NCI-H146 (cell line): Measurements from ENCODE around the gene CELF4.

Source experiments
- DNase-seq: peaks from one replicate; lab custom pipeline; 2025; lab: John Stamatoyannopoulos, UW

Gene CELF4

DNA sequence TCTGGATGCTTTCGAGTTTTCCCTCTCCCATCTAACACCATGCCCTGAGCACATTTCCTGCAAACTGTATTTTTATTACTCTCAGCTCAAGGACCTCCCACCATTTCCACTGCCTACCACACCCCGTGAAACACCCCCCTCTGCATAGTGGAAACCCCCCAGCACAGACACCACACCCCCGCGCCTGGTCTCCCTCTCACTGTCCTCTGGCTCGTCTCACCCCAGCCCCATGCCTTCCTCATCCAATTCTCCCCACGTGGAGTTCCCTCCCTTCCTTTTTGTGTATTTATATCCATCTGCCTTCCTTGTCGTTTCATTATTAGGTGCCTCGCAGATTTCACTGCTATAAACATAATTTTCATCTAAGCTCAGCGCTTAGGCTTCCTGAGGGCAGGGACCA, 307.5 kb downstream of the CELF4 start:
- no peak for DNase-seq

DNA sequence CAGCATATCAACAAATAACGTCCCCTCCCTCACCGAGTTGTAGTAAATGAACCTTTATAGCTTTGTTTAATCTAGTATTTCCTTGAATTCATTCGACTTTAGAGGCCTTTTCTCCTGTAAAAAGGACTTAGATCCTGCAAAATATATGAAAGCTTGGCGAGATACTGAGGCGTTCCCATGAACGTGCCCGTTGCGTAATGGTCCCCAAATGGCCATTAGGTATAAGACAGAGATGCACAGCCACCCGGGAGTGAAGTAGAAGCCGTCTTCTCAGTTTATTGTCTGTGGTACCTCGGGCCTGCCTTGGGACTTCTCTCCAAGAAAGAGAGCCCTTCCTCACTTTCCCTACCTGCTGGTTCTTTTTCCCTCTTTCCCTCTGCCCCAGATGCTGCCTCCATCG, 310.6 kb downstream of the CELF4 start:
- DNase-seq: no peak

DNA sequence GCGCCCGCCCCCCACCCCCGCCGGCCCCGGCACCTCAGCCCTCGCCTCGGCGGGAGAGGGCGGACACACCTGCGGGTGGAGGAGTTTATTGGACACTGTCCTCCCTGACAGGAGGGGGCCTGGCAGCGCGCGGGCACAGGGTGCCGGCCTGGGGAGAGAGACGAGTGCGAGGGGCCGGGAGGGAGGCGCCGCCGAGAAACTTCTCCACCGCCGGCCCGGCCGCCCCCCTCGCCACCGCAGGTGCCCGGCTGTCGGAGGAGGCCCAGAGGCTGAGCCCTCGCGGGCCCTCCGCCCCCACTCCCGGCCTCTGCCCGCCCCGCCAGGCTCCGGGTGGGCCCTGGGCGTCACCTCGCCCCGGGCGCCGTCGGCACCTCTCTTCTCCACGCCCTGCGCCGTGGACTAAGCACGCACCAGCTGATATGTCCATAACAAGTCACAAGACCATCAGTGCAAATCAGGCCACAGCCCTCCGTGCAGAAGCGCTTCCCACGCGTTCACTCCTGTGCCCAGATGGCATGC, 311.3 kb downstream of the CELF4 start:
- DNase-seq: peak; percentile 85

DNA sequence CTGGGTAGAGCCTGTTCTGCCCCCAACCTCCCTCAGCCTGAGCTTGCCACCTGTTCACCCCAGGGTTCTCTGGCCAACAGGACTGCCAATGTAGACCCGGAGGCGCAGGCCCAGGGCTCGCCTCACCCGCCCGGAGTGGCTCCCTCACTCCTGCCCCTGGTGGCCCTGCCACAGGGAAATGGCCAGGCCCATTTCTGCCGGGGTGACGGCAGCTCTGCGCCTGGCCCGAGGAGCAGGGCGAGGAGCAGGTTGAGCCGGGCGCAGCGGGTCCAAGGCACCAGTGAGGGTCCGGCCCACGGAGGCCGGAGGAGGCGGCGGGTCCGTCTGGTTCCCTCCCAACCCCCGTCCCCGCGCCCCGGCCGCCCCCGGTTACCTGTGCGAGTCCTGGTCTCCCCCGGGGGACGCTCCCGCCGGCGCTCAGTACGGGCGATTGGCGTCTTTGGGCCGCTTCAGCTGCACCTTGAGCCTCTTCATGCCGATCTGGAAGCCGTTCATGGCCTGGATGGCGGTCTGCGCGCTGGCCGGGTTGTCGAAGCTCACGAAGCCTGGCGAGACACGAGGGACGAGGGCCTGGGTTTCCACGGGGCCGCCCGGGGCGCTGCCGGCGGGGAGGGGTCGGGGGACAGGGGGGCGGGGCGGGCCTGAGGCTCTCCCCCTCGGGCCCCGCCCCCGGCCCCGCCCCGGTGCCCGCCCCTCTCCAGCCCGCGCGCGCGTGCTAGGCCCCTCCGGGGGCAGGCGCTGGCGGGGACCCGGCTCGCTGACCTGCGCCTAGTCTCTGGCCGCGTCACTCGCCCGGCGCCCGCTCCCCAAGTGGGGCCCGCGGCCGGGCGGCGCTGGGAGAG, 312.0 kb downstream of the CELF4 start:
- peak; percentile 89 for DNase-seq

DNA sequence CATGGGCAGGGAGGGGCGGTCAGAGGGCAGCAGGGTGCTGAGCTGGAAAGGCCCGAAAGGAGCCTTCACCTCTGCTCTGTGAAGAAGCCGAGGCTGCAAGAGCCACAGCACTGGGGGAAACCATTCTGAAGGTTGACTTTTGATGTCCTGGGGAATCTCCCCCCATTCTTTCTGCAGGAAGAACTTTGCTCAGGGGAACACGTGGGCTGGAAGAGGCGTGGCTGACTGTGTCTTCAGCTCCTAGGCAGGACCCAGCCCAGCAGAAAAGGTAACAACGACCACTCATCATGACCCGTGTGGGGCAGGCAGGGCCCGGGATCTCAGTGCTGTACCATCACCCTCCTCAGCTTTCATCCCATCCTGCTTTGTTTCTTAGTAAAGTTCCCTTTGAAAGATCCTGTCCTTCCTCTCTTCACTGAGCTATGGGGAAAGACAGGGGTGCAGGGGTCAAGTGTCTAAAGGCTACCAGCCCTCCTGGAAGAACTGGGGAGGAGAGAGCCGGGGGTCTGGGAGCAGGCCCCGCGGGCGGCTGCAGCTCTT, 312.7 kb downstream of the CELF4 start:
- peak; percentile 45 for DNase-seq

DNA sequence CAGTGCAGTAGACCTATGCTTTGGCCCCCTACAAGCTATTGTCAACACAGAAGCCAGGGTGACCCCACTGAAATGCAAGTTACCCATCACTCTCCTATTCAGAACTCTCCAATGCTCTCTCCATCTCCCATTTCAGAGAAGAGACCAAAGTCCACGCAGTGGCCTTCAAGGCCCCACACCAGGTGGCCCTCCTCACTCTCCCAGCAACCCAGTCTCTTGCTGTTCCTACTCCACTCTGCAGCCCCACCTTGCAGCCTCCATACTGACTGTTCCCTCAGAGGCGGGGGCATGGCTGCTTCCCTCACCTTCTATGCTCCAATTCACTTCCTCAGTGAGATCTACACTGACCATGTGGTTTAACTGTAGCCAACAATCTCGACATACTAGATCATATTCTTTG, 313.3 kb downstream of the CELF4 start:
- peak; percentile 18 for DNase-seq

DNA sequence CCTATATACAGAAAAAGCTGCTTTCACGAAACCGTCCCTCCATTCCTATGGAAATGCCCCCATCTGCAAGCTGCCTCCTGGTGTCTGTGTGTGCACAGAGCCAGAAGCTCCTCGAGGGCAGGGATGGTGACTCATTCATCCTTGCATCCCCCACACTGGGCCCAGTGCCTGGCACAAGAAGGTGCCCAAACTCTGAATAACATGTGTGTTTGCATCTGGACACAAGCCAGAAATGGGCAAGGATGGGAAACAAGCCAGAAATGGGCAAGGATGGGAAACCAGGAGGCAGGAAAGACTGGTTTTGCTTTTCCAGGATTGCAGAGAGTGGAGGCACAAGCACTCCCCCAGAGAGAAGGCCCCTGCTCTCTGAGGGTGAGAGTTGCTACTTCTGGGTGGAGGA, 313.9 kb downstream of the CELF4 start:
- no peak for DNase-seq

DNA sequence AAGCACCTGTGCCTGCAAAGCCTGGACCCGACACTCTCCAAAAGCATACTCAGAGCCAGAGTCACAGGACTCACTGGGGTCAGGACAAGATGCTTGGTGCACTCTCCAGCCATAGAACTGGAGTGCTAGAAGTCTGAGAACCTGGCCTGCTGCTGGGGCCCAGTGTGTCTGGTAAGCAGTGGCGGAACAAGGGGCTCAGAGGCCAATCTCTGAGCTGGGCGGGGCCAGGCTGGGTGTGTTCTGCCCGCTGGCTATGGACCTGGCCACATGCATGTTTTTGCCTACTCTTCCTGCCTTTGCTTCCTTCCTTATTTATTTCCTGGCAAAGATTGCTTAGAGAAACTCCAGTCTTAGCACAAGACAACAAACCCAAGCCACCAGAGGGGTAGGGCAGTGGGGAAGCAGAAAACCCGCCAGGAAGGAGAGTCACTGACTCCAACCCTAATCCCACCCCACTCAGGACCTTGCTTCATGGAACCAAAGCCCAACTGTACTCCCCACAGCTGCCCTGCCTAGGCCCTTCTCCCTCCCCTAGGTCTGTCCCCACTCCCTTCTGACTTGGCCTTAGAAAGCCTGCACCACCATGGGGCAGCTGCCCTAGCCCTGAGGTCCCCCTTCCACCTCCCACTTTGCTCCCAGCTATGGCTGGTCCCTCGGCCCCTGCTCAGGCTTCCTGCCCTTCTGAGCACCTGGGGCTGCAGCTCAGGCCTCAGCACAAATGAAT, 315.5 kb downstream of the CELF4 start:
- no peak for DNase-seq

DNA sequence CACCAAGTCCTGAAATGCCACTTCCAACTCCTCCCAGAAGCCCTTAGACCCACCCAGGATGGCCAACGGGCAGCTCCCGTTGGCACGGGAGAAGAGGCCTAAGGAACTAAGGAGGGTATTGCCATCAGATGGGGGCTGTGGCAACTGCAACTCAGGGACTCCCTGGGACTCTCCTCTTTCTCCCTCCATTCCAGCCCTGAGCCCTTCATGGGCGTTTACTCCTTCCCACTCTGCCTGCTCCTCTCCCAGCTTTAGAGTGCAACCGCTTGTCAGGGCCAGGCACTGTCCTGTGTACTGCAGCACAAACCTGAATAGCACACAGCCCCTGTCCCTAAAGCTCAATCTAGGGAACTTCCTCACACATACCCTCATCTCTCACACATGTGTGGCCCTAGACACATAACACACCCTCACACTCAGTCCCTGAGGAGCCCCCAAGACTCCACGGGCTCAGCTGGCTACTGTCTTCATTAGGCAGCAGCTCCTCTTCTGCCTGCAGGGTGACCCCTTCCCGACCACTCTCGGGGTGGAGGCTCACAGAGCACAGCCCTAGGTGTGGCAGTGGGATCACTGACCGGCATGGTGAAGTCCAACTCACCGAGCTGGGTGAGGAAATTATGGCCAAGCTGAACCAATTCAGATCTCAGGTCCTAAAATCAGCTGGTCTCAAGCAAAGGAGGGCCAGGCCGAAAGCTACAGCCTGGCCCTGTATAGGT, 316.3 kb downstream of the CELF4 start:
- DNase-seq: no peak

DNA sequence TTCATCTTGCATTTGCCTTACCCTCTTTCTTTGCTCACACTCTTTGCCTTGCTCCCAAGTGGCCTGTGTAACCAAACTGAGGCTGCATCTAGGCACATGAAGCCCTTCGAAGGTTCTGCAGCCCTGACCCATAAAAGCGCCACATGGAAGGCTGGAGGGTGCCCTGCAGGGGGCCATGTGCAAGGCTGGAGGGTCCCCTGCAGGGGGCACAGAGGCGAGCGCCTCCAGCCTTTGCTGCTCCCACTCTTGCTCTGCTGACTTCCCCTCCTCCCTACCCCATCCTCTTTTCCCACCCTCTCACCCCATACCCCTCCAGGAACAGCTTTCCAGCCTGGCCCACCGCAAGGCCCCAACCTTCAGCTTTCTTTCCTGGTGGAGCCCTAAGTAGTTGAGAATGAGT, 317.3 kb downstream of the CELF4 start:
- no peak for DNase-seq

DNA sequence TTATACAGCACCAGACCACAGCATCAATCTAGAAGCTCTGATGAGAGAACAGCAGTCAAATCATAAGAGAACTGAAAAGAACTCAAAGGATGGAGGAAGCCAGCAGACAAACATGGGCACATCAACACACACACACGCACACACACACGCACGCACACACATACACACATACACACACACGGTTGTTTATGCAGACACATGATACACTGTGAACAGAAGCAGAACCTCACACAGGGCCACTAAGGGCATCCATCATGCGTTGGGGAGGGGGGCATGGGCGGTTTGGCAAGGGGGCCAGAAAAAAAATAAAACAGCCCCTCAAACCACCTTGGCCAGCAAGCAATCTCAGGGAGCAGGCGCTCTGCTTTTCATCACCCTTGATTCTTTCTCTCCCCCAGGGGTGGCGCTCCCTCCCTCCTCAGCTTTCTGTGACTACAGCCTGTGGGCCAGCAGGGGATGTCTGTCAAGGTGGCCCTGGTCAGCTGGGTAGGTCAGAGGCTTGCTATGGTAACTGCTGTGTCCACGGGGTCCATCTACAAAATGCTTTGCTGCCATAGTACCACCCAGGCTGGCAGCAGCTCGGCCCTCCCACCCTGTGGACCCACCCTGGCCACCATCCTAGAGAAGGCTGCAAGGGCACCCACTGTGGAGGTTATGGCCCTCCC, 318.0 kb downstream of the CELF4 start:
- no peak for DNase-seq

DNA sequence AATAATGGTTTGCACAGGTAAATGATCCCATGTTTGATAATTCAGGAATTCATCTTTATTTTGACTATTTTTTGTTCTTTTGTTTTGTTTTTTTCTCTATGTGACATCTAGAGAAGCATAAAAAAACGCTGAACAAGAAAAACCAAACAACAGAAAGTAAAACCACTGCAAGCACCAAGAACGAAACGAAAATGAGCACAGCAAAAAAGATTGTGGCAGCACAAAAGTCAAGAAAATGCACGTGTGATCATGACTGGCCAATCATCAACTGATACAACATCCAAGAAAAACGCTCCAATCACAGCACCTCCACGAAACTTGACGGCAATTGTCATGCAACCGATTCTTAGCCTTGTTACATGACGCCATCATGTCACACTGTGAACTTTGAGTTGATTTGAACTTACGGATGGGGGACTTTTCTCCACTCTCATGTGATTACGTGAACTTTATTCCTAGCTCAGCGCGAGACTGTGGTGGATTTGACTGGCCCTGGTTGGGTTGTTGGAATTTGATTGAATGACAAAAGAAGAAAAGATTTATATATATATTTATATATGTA, 318.7 kb downstream of the CELF4 start:
- no peak for DNase-seq

DNA sequence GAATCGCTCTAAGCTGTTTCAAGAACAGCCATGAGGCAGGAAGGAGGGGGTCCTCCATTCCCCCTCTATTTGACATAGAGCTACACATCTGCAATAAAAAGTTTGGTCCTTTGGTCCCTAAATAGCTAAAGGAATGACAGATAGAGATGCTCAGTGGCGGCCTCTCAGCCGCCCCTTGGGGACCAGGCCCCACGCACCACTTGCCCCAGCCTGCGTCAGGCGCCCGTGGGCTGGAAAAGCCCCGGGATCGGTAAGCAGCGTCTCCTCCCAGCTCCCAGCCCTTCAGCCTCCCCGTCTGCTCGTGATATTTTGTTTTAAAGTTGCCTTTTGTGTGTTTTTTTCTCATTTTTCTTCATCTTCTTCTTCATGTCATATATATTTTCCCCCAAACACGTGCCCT, 321.0 kb downstream of the CELF4 start:
- DNase-seq: no peak

DNA sequence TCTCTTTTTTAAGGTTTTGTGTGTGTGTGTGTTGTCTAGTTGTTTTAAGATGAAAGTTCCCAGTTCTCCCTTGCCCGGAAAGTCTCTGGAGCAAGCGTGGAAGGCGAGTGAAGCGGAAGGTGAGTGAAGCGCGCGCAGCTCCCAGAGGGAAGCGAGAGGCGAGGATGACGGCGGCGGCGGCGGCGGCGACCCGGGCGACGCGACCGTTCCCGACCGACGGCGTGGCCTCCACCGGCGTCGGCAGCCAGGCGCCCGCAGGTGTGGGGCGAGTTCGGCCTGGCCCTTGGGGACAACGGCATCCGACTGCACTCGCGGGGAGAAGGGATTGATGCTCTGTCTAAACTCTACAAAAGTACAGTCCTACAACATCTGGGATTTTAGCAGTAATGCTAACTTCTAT, 321.9 kb downstream of the CELF4 start:
- no peak for DNase-seq

DNA sequence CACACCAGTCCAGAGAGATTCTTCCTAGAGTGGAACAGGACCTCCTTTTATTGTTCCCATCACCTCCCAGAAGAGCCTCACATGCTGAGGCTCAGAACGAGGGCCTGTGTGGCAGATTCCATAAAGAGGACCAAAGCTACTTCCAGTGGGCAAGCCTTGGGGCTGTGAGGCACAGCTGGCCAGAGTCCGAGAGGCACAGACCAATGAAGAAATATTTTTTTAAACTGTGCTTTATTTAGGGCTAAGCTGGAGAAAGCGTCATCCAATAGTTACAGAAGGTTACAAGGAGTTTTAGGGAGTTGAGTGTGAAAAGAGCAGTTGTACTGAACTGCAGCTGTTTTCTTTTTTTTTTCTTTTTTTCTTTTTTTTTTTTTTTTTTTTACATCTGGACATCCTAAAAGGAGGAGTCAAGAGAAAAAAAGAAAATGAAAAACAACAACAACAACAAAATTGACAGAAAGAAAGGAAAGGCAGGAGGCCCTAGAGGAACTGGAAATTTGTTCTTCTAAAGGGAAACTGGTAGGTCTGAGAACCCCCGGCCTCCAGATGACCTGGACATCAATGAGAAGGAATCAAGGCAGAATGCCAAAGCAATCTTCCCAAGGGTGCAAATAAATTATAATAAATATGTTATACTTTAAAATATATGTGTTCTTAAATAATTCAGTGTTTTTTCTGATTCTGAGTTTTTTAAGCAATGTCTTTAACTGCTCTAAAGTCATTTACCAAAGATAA, 322.6 kb downstream of the CELF4 start:
- DNase-seq: no peak

DNA sequence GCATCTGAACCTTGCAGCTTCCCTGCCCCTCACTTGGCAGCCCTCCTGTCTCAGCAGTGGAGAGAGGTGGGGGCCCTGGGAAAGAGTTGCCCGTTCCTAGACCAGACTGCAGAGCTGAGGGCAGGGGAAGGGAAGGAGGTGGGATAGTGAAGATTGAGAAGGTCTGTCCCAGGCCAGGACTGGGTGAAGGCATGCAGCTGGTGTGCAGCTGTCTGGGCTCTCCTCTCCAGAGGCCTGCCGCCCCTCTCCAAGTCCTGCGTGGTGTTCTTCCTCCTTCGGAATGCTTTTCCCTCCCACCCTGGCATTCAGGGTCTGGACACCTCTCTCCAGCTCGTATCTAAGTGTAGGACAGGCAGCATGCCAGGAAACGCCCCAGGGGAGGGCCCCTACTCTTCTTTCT, 323.5 kb downstream of the CELF4 start:
- DNase-seq: no peak

DNA sequence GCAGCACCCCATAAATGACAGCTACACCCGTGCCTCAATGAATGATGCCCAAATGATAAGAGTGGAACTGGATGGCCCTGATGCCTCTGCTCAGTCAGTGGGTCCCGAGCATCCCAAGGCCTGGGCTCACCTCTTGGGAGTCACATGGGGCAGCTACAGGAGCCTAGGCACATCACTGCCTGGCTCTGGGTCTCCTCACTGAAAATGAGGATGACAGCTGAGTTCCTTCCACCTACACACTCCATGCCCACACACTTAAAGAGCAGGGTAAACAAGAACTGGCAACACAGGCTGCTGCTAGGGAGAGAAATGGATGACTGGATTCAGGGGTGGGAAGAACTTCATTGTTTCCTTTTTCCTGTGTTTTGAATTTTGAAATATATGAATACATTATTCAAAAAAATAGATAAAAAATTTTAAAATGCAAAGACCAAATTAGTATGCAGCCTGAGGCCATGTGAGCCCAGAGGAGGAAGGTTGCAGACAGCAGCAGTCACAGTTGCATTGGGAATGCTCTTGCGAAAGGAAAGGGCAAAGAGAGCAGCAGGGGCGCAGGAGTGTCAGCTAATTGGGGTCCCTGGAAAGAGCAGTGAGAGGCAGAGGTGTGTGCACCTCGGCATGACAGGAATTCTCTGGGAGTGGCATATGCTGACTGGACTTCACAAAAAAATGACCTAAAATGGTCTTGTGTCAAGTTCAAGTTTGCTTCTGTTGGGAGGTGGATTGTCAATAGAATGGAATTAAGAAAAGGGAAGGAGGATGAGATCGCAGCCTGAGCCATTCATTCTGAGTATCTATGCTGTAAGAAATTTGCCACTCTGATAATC, 327.1 kb downstream of the CELF4 start:
- no peak for DNase-seq

DNA sequence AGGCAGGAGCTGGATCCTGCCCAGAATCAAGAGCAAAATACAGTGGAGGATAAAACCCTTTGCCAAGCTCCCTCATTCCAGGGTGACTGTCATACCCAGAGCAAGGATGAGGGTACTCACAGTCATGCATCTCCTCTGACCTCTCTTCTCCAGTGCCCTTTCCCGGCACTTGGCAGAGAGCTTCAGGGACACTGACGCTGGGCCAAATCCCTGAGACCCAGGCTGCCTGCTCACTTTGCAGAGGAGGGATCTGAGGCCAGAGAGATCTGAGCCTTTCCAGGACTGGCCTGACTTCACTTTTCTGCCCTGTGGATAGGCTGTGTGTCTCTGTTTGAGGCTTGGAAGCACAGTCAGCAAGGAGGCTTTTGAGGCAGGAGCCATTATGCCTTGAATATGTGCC, 330.0 kb downstream of the CELF4 start:
- no peak for DNase-seq

DNA sequence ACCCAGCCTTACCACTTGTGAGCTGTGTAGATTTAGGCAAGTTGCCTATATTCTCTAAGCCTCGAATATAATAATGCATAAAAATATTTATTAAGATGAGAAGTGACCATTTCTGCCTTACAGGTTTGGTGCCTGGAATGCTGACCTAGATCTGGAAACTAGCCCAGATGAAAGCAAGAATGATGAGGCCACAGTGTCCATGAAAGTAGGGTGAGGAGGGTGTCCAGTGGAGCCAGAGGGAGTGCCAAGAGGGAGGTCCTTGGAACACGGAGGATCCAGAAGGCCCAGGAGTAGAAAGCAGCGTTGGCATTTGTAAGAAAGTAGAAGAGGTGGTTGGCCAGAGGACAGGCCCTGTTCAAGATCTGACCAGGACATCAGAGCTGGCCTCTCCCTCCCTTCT, 334.3 kb downstream of the CELF4 start:
- no peak for DNase-seq

DNA sequence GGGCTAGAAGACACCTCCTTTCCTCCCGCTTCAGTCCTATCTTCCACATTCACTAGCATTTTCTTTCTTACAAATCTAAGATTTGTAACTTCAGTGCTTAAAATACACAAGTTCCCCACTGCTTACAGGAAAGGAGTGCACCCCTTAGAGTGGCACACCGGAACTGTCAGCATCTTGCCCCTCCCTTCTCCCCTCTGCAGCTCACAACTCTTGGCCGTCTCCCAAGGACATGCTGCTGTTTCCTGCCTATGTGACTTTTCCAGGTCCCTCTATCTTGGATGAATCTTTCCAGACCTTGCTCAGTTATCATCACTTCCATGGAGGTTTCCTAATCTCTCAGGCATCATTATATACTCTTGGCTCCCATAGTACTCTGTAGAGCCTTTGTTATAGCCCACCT, 334.8 kb downstream of the CELF4 start:
- no peak for DNase-seq
